Transverse colon (tissue), 4 donors: Measurements from ENCODE around the gene IL10RA. TPM values are rescaled to one million over a fixed set of nuclear protein-coding genes. Genes with fewer than 3 reads are reported as not detected.

Experiments used
- DNase-seq: peaks from one replicate; pipeline ENCODE4 v3.0.0-alpha.2; 2019
- H3K27ac ChIP-seq, 4 donors: fragments of 200-600 bp; sonication (generic); 2 replicates each; pipeline ENCODE4 v1.5.1; 2016 to 2018; ENCODE audit warnings: inconsistent platforms in 4 of 4
- H3K27me3 ChIP-seq: fragments of 200-600 bp; sonication (generic); 2 replicates; pipeline ENCODE4 v1.5.1; 2017; ENCODE audit warnings: inconsistent platforms
- H3K36me3 ChIP-seq, 4 donors: fragments of 200-600 bp; sonication (generic); 2 replicates each; pipeline ENCODE4 v1.5.1; 2017 to 2019; ENCODE audit warnings: inconsistent platforms in 4 of 4
- H3K4me1 ChIP-seq, 4 donors: fragments of 200-600 bp; sonication (generic); 2 replicates each; pipeline ENCODE4 v1.5.1; 2017 to 2020; ENCODE audit warnings: inconsistent platforms in 4 of 4
- H3K4me3 ChIP-seq, 4 donors: fragments of 200-600 bp; sonication (generic); 1 replicate in 1 of 4; 2 replicates in 3 of 4; pipeline versions ENCODE4 v1.5.1 to v1.6.1; 2017 to 2019; ENCODE audit warnings: inconsistent platforms in 4 of 4
- H3K9me3 ChIP-seq, 2 donors: fragments of 200-600 bp; sonication (generic); 2 replicates each; pipeline ENCODE4 v1.5.1; 2017 to 2019; ENCODE audit warnings: inconsistent platforms in 2 of 2
- EP300 ChIP-seq: sonication (generic); formaldehyde crosslinking; IDR thresholded peaks from one replicate; pipeline ENCODE4 v1.6.1; 2017; ENCODE audit warnings: antibody characterized with exemption, low read depth
- POLR2A ChIP-seq: fragments of 450-650 bp; IDR thresholded peaks from one replicate; pipeline ENCODE4 v1.6.1; 2016; ENCODE audit warnings: antibody characterized with exemption, mild to moderate bottlenecking, moderate library complexity
- POLR2AphosphoS5 ChIP-seq, 3 donors: sonication (generic); formaldehyde crosslinking; IDR thresholded peaks; one replicate each; pipeline ENCODE4 v1.6.1; 2016; ENCODE audit warnings: antibody characterized with exemption in 3 of 3
- WGBS, 2 donors: methylation state at CpG; one replicate each; pipeline ENCODE4 v1.1.5; 2018; ENCODE audit warnings: low coverage in 1 of 2; 5-methylcytosine and 5-hydroxymethylcytosine counted together
- in situ Hi-C, 4 donors: fragments of 200-750 bp; cut with MboI; loops; one replicate each; pipeline versions ENCODE4 v1.15.0 to v1.15.1; 2017; ENCODE audit warnings: low sequenced_read_pairs in 3 of 4, low pct_ligation_motif_present in 1 of 4, low pct_unique_long_range_greater_than_20kb in 1 of 4
- intact Hi-C: fragments of 100-400 bp; cut with DNase I; formaldehyde crosslinking; loops from one replicate; pipeline ENCODE4 v1.15.1; 2023; ENCODE audit warnings: low total_unique reads
- total RNA-seq, 4 donors: library from RNA; depleted of rRNA; stranded (reverse); fragments of >200 nt; gene quantifications; one replicate each; pipeline ENCODE4 v1.1.0, GENCODE V29; 2016
- TF ChIP-seq, protein P1 (sequence below), 5 experiments: fragments of 200-600 bp in 3 of 5; fragments of 450-650 bp in 2 of 5; sonication (generic) in 3 of 5; IDR thresholded peaks; 1 replicate in 2 of 5; 2 replicates in 3 of 5; pipeline ENCODE4 v1.5.1; 2016 to 2017; ENCODE audit warnings: antibody characterized with exemption in 5 of 5, inconsistent platforms in 3 of 5, mild to moderate bottlenecking in 2 of 5, moderate library complexity in 1 of 5

Gene IL10RA
- total RNA-seq, 4 donors from 2014 or later = 2.8 to 25.4 (median 18.4) TPM

DNA sequence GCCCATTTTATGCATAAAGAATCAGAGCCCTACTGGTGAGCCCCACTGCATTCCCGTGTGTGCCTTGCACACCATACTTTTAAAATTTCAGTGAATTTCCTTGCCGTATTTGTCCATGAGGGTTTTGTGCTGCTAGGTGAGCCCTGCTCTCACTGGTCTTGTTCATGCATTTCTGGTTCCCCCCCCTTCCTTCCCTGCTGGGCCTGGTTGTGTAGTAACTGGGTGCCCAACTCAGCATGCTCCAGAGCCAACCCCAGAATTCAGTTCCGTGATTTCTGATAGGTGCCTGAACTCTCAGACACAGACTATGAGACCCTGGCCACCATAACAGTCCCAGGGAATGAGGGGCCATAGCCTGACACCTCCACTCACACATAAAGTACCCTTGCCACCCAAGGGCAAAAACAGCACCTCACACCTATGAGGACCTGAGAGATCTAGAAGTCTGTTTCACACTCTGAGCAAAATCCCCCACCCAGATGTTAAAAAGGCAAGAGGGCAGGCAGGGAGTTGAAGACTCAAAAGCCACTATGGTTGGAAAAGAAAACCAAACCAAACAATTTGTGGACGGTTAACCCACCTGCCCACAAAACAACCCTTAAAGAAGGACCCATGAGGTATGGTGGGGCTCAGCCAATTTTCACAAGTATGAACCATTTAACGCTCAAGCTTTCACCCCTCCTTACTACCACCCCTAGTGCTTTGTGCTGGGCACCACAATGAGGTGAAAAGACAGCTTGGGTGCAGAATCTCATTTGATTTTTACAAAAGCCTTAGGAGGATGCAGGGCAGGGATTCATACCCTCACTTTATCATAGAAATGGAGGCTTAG, 16.8 kb upstream of the IL10RA start:
- H3K4me1 ChIP-seq = peaks cover 3 to 29% (median 23%) of the 10 kb centered on the region in 4 donors
- intact Hi-C loops (no loop called here), in situ Hi-C loops (no loop called here)
- 86 to 98% methylated on average over 1 to 5 of the region's 5 CpGs for WGBS, 2 donors
- no peak for TF ChIP-seq POLR2A
- no peak for DNase-seq
- no peak overlapping the region for H3K4me3 ChIP-seq
- no peaks in the 10 kb centered on the region for H3K9me3 ChIP-seq
- no peaks in the 10 kb centered on the region for H3K36me3 ChIP-seq
- H3K27me3 ChIP-seq = no peaks in the 10 kb centered on the region
- H3K27ac ChIP-seq = no peak overlapping the region

DNA sequence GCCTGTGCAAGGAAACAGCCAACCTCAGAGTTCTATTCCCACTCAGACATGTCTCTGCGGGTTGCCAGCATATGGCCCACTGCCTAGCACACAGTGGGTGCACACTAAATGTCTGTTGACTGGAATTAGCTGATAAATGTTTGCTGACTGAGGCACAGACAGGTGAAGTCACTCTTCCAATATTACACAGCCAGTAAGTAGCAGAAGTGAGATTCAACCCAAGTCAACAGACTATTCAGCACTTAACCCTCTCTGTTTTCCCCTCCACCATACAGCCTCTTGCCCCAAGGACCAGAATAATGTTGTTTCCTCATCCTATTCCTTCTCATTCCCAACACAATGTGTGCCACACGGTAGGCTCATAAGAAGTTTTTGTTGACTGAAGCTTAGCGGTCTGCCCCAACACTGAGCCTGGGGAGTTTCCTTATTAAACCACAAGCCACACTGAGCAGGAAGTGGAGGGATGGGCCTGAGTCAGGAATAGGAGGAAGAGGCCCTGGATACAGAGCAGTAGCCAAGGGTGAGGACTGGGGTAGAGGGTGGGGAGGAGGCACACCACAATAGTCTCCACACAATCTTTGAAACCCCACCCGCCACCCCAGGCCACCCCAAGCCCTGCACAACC, 15.7 kb upstream of the IL10RA start:
- DNase-seq = peak; percentile 54
- no peak overlapping the region for H3K4me3 ChIP-seq
- peak overlapping the region in 1 of 4 donors; percentile 5 for H3K27ac ChIP-seq
- no peaks in the 10 kb centered on the region for H3K27me3 ChIP-seq
- H3K4me1 ChIP-seq = peaks cover 3 to 29% (median 23%) of the 10 kb centered on the region in 4 donors
- TF ChIP-seq, protein P1, sequence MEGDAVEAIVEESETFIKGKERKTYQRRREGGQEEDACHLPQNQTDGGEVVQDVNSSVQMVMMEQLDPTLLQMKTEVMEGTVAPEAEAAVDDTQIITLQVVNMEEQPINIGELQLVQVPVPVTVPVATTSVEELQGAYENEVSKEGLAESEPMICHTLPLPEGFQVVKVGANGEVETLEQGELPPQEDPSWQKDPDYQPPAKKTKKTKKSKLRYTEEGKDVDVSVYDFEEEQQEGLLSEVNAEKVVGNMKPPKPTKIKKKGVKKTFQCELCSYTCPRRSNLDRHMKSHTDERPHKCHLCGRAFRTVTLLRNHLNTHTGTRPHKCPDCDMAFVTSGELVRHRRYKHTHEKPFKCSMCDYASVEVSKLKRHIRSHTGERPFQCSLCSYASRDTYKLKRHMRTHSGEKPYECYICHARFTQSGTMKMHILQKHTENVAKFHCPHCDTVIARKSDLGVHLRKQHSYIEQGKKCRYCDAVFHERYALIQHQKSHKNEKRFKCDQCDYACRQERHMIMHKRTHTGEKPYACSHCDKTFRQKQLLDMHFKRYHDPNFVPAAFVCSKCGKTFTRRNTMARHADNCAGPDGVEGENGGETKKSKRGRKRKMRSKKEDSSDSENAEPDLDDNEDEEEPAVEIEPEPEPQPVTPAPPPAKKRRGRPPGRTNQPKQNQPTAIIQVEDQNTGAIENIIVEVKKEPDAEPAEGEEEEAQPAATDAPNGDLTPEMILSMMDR (IDR thresholded peaks at IDR 0.05) = no peak
- no peak for TF ChIP-seq POLR2AphosphoS5 (IDR thresholded peaks at IDR 0.05)
- TF ChIP-seq POLR2A = no peak
- TF ChIP-seq EP300 = no peak
- in situ Hi-C loops (no loop called here), intact Hi-C loops (no loop called here)
- H3K9me3 ChIP-seq = no peaks in the 10 kb centered on the region
- H3K36me3 ChIP-seq = no peaks in the 10 kb centered on the region
- 29 to 67% methylated on average over 2 to 4 of the region's 4 CpGs for WGBS, 2 donors

DNA sequence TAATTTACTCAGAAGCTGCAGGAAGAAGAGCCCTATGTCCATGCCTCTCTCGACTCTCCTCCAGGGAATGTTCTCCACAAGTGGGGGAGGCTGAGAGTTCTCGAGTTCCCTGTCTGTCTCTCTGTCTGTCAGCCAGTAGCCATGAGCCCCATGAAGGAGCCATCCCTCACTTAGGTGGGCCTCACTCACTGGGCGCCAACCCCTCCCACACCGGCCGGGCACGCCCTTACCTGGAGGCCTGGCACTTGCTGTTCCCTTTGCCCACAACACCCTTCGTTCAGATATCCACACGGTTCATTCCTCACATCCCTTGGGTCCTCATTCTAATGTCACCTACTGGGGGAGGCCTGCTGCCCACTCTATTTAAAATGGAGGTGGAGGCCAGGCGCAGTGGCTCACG, 14.2 kb upstream of the IL10RA start:
- no peak for DNase-seq
- in situ Hi-C loops (no loop called here), intact Hi-C loops (no loop called here)
- Histone ChIP-seq H3K4me1 (peaks cover 3 to 29% (median 23%) of the 10 kb centered on the region in 4 donors), H3K36me3 (no peaks in the 10 kb centered on the region), H3K9me3 (no peaks in the 10 kb centered on the region), H3K27ac (peak overlapping the region in 1 of 4 donors; percentile 74), H3K4me3 (no peak overlapping the region), H3K27me3 (no peaks in the 10 kb centered on the region)
- TF ChIP-seq POLR2A (no peak), EP300 (no peak), POLR2AphosphoS5 (IDR thresholded peaks at IDR 0.05) (no peak)
- TF ChIP-seq, protein P1 (IDR thresholded peaks at IDR 0.05) = no peak
- 91 to 100% methylated on average over 2 to 10 of the region's 10 CpGs for WGBS, 2 donors

DNA sequence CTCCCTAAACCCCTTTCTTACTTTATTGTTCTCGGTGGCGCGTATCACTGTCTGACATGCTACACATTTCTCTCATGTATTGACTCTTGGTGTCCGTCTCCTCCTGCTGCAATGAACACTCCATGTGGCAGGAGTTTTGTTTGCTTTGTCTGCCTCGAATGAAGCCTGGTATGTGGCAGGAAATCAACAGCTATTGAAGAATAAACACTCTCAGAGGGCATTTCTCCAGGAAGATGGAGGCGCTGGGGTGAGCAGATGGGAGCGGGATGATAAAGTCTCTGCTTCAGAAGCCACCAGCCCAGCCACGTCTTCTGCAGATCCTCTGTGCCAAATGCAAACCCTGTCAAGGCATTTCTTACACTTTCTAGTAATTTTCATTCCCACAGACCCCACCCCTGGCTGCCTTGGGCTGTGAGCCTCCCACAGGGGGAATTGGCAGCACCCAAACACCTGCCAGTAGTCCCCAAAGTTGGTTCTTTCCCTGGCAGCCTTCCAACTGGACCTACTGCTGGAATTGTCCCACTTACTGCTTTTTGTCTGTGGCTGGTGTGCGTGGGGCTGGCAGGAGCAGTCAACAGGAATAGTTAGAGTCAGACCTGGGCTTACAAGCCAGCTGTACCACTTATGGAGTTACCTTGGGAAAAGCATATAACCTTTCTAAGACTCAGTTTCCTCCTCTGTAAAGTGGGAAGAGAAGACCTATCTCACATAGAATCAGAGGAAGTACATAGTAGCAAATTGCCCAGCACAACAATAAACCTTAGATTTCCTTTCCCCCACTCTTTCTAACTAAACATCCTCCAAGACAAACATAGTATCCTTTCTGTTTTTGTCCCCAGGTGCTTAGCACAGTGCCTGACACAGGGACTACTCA, 13.3 kb upstream of the IL10RA start:
- no peaks in the 10 kb centered on the region for H3K9me3 ChIP-seq
- no peak overlapping the region for H3K4me3 ChIP-seq
- H3K27me3 ChIP-seq = no peaks in the 10 kb centered on the region
- 40% methylated on average over 5 to 9 of the region's 9 CpGs for WGBS, 2 donors
- H3K4me1 ChIP-seq = peaks cover 3 to 29% (median 23%) of the 10 kb centered on the region in 4 donors
- DNase-seq = no peak
- peak overlapping the region in 3 of 4 donors; percentile 20 to 74 (median 35) for H3K27ac ChIP-seq
- no peaks in the 10 kb centered on the region for H3K36me3 ChIP-seq
- no peak for TF ChIP-seq EP300
- no peak for TF ChIP-seq POLR2A
- TF ChIP-seq, protein P1 (IDR thresholded peaks at IDR 0.05) = no peak
- TF ChIP-seq POLR2AphosphoS5 (IDR thresholded peaks at IDR 0.05) = no peak
- in situ Hi-C loops = no loop called here
- intact Hi-C loops = no loop called here
